OCI-LY3 (cell line): ENCODE data around the gene LGALS1.

ENCODE experiments used
- CTCF ChIP-seq: fragments of 200-600, 300-600 bp; sonication (generic); IDR thresholded peaks from 2 replicates; pipeline ENCODE4 v1.5.1; 2014; ENCODE audit warnings: antibody characterized with exemption, low read length, low read depth
- EZH2phosphoT487 ChIP-seq: fragments of 200-600 bp; shearing (Covaris generic); IDR thresholded peaks from 2 replicates; pipeline ENCODE4 v1.6.1; 2018; ENCODE audit warnings: antibody characterized with exemption, mixed run types, low read depth

- TF ChIP-seq CTCF (peak; percentile 12; the same call in 1 of the 2 replicates), EZH2phosphoT487 (no peak)
These were observed 34.6 kb upstream of the LGALS1 start for GRCh38 chr22:37640591-37641560.
